Activated naive CD4-positive, alpha-beta T cell treated with anti-CD3 and anti-CD28 coated beads, Interleukin-2, amount 50 U/mL, for 72 hours (primary cell): Measurements from ENCODE around the gene CDC6. TPM values are rescaled to one million over a fixed set of nuclear protein-coding genes. Genes with fewer than 3 reads are reported as not detected.
"Not testable (repeated sequence)": the region's sequence is repeated elsewhere in the genome, so short reads cannot be mapped to it uniquely, and the experiment has no call there.

Experiments
- ATAC-seq, 2 donors: fragments of 150-1000 bp; cut with Tn5 transposase; 2 replicates each; pipeline ENCODE4 v1.10.0; 2021; ENCODE audit warnings: mild to moderate bottlenecking in 2 of 2, moderate library complexity in 2 of 2
- DNase-seq, 2 donors: peaks; one replicate each; pipeline ENCODE4 v3.0.0; 2021 to 2022; ENCODE audit warnings: low spot score in 2 of 2
- H3K27ac Mint-ChIP-seq, 2 donors: one replicate each; pipeline ENCODE4 v1.8.0; 2022; ENCODE audit warnings: mild to moderate bottlenecking in 2 of 2, mixed read lengths in 2 of 2
- H3K36me3 Mint-ChIP-seq, 2 donors: one replicate each; pipeline ENCODE4 v1.8.0; 2022; ENCODE audit warnings: mixed read lengths in 2 of 2
- H3K9me3 Mint-ChIP-seq, 2 donors: one replicate each; pipeline ENCODE4 v1.8.0; 2022; ENCODE audit warnings: mixed read lengths in 2 of 2
- total RNA-seq, 2 donors: library from RNA; stranded (reverse); gene quantifications; one replicate each; pipeline ENCODE4 v1.2.3, GENCODE V29; 2022

Gene CDC6
- total RNA-seq, 2 donors from 2014 or later = 81.8 to 86.7 TPM

GRCh38 chr17:40303708-40304551 lies 16.3 kb downstream of the CDC6 start:
- peaks cover 12 to 20% of the 10 kb centered on the region in 2 donors for H3K36me3 Mint-ChIP-seq
- H3K27ac Mint-ChIP-seq = no peak overlapping the region
- DNase-seq (no peak), ATAC-seq (no peak)
- no peaks in the 10 kb centered on the region for H3K9me3 Mint-ChIP-seq

GRCh38 chr17:40304552-40304863 lies 16.8 kb downstream of the CDC6 start:
- H3K9me3 Mint-ChIP-seq, ATAC-seq, DNase-seq, H3K27ac Mint-ChIP-seq: not testable (repeated sequence)
- peaks cover 12 to 20% of the 10 kb centered on the region in 2 donors for H3K36me3 Mint-ChIP-seq

GRCh38 chr17:40304866-40305265 lies 17.2 kb downstream of the CDC6 start:
- ATAC-seq, H3K9me3 Mint-ChIP-seq, H3K27ac Mint-ChIP-seq, DNase-seq: not testable (repeated sequence)
- H3K36me3 Mint-ChIP-seq = peaks cover 12 to 20% of the 10 kb centered on the region in 2 donors

GRCh38 chr17:40306395-40306794 lies 18.7 kb downstream of the CDC6 start:
- H3K9me3 Mint-ChIP-seq = no peaks in the 10 kb centered on the region
- peaks cover 10 to 18% of the 10 kb centered on the region in 2 donors for H3K36me3 Mint-ChIP-seq
- H3K27ac Mint-ChIP-seq = no peak overlapping the region
- no peak for ATAC-seq
- no peak for DNase-seq

- DNase-seq (no peak), ATAC-seq (peak in 1 of 2 donors; percentile 19)
- Mint-ChIP-seq H3K36me3 (peaks cover 8 to 13% of the 10 kb centered on the region in 2 donors), H3K27ac (no peak overlapping the region), H3K9me3 (no peaks in the 10 kb centered on the region)
These were observed 19.5 kb downstream of the CDC6 start for GRCh38 chr17:40307001-40307730.

- no peak for ATAC-seq
- Mint-ChIP-seq H3K27ac (no peak overlapping the region), H3K36me3 (peaks cover 8% of the 10 kb centered on the region in 2 donors), H3K9me3 (no peaks in the 10 kb centered on the region)
- no peak for DNase-seq
These were observed 20.1 kb downstream of the CDC6 start for GRCh38 chr17:40307740-40308239.

GRCh38 chr17:40309031-40309948 lies 21.6 kb downstream of the CDC6 start, which contains the start of gene RARA:
Gene RARA (plus strand): TSS chr17:40309180. CDS start chr17:40331219, 22,039 bp downstream.
- Mint-ChIP-seq H3K27ac (no peak within 1 kb of the TSS), H3K36me3 (no peaks in the 10 kb centered on the region), H3K9me3 (no peaks in the 10 kb centered on the region)
- DNase-seq (no peak), ATAC-seq (peak in 1 of 2 donors; percentile 19)

GRCh38 chr17:40309949-40310510 lies 22.4 kb downstream of the CDC6 start:
- no peaks in the 10 kb centered on the region for H3K9me3 Mint-ChIP-seq
- DNase-seq (no peak), ATAC-seq (no peak)
- H3K36me3 Mint-ChIP-seq = no peaks in the 10 kb centered on the region
- no peak overlapping the region for H3K27ac Mint-ChIP-seq

GRCh38 chr17:40310882-40311391 lies 23.3 kb downstream of the CDC6 start:
- ATAC-seq (no peak), DNase-seq (no peak)
- Mint-ChIP-seq H3K36me3 (no peaks in the 10 kb centered on the region), H3K27ac (no peak overlapping the region), H3K9me3 (no peaks in the 10 kb centered on the region)

- DNase-seq = no peak
- Mint-ChIP-seq H3K36me3 (no peaks in the 10 kb centered on the region), H3K9me3 (no peaks in the 10 kb centered on the region), H3K27ac (no peak overlapping the region)
- no peak for ATAC-seq
These were observed 23.9 kb downstream of the CDC6 start for GRCh38 chr17:40311575-40311974.

GRCh38 chr17:40312131-40312731 lies 24.6 kb downstream of the CDC6 start:
- Mint-ChIP-seq H3K9me3 (no peaks in the 10 kb centered on the region), H3K36me3 (no peaks in the 10 kb centered on the region), H3K27ac (no peak overlapping the region)
- DNase-seq = no peak
- ATAC-seq = no peak

GRCh38 chr17:40312893-40313667 lies 25.4 kb downstream of the CDC6 start:
- Mint-ChIP-seq H3K27ac (no peak overlapping the region), H3K9me3 (no peaks in the 10 kb centered on the region), H3K36me3 (no peaks in the 10 kb centered on the region)
- ATAC-seq (no peak), DNase-seq (no peak)

- DNase-seq = no peak
- ATAC-seq = no peak
- H3K9me3 Mint-ChIP-seq = no peaks in the 10 kb centered on the region
- H3K27ac Mint-ChIP-seq = peak overlapping the region in 1 of 2 donors; percentile 15
- peaks cover 0 to 7% of the 10 kb centered on the region in 2 donors for H3K36me3 Mint-ChIP-seq
These were observed 26.2 kb downstream of the CDC6 start for GRCh38 chr17:40313668-40314583.

GRCh38 chr17:40314584-40314956 lies 26.9 kb downstream of the CDC6 start:
- DNase-seq (peak; percentile 73 to 91), ATAC-seq (peak; percentile 49 to 58)
- Mint-ChIP-seq H3K27ac (peak overlapping the region in 1 of 2 donors; percentile 15), H3K9me3 (no peaks in the 10 kb centered on the region), H3K36me3 (peaks cover 0 to 9% of the 10 kb centered on the region in 2 donors)
